Adipocyte (in vitro differentiated cells): ENCODE measurements around the gene GET4.
"Not testable (repeated sequence)": the region's sequence is repeated elsewhere in the genome, so short reads cannot be mapped to it uniquely, and the experiment has no call there.

ENCODE experiments used
- DNase-seq: peaks from one replicate; pipeline ENCODE4 v3.0.0-alpha.2; 2015; ENCODE audit warnings: low read depth
- H3K27me3 ChIP-seq: replicated peaks from 2 replicates; pipeline ENCODE4 v1.7.0; 2013; ENCODE audit warnings: mild to moderate bottlenecking, low read length, moderate library complexity; ENCODE audit not compliant: control insufficient read depth, insufficient read depth
- H3K36me3 ChIP-seq: 2 replicates; pipeline ENCODE4 v1.7.0; 2013; ENCODE audit warnings: low read length, mild to moderate bottlenecking, moderate library complexity; ENCODE audit not compliant: control insufficient read depth, insufficient read depth, severe bottlenecking
- H3K4me1 ChIP-seq: 2 replicates; pipeline ENCODE4 v1.7.0; 2013; ENCODE audit warnings: mild to moderate bottlenecking, low read length, moderate library complexity; ENCODE audit not compliant: control insufficient read depth, insufficient read depth
- H3K4me3 ChIP-seq: 2 replicates; pipeline ENCODE4 v1.7.0; 2013; ENCODE audit warnings: mild to moderate bottlenecking, low read length, moderate library complexity
- H3K9ac ChIP-seq: 2 replicates; pipeline ENCODE4 v1.7.0; 2013; ENCODE audit warnings: mild to moderate bottlenecking, low read length, moderate library complexity
- H3K9me3 ChIP-seq: 2 replicates; pipeline ENCODE4 v1.7.0; 2013; ENCODE audit warnings: mild to moderate bottlenecking, low read length, moderate library complexity; ENCODE audit not compliant: control insufficient read depth

Gene GET4

DNA sequence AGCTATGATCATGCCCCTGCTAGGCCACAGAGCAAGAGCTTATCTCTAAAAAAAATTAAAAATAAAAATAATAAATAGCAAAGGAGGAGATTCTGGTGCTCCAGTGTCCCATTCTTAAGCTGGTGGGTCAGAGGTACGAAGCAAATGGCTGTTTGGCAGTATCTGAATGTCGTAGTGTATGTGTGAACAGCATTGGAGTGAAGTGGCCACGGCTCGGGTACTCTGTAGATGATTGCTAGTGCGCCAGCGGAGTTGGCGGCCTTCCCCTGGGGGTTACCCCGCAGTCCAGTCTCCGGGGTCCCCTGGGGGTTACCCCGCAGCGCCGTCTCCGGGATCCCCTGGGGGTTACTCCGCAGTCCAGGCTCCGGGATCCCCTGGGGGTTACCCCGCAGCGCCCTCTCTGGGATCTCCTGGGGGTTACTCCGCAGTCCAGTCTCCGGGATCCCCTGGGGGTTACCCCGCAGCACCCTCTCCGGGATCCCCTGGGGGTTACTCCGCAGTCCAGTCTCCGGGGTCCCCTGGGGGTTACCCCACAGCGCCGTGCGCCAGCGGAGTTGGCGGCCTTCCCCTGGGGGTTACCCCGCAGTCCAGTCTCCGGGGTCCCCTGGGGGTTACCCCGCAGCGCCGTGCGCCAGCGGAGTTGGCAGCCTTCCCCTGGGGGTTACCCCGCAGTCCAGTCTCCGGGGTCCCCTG lies 29.2 kb upstream of the GET4 start:
- not testable (repeated sequence) for H3K9me3 ChIP-seq, H3K9ac ChIP-seq, H3K4me1 ChIP-seq, H3K4me3 ChIP-seq, DNase-seq, H3K27me3 ChIP-seq
- H3K36me3 ChIP-seq = peaks cover 45% of the 10 kb centered on the region

DNA sequence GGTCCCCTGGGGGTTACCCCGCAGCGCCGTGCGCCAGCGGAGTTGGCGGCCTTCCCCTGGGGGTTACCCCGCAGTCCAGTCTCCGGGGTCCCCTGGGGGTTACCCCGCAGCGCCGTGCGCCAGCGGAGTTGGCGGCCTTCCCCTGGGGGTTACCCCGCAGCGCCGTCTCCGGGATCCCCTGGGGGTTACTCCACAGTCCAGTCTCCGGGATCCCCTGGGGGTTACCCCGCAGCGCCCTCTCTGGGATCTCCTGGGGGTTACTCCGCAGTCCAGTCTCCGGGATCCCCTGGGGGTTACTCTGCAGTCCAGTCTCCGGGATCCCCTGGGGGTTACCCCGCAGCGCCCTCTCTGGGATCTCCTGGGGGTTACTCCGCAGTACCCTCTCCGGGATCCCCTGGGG lies 28.6 kb upstream of the GET4 start:
- not testable (repeated sequence) for H3K4me3 ChIP-seq, DNase-seq, H3K9ac ChIP-seq, H3K27me3 ChIP-seq, H3K9me3 ChIP-seq, H3K4me1 ChIP-seq
- peaks cover 45% of the 10 kb centered on the region for H3K36me3 ChIP-seq

DNA sequence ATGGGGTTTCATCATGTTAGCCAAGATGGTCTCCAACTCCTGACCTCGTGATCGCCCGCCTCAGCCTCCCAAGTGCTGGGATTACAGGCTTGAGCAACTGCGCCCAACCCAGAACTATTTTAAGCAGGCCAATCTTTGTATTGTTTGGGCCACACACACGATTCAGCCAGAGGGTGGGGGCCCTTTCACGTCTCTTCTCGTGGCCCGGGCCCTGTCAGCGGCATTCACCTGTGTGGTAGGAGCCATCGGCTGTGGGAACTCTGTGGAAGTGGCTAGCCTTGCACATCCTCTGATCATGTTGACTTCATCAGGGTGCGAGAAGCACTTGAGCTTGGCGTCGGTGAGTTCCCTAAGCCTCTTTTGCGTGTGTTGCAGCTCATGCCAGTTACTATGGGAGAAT lies 27.2 kb upstream of the GET4 start:
- no peak for DNase-seq
- Histone ChIP-seq H3K9ac (no peak overlapping the region), H3K9me3 (no peaks in the 10 kb centered on the region), H3K27me3 (no peaks in the 10 kb centered on the region), H3K4me1 (no peaks in the 10 kb centered on the region), H3K36me3 (peaks cover 45% of the 10 kb centered on the region), H3K4me3 (no peak overlapping the region)

DNA sequence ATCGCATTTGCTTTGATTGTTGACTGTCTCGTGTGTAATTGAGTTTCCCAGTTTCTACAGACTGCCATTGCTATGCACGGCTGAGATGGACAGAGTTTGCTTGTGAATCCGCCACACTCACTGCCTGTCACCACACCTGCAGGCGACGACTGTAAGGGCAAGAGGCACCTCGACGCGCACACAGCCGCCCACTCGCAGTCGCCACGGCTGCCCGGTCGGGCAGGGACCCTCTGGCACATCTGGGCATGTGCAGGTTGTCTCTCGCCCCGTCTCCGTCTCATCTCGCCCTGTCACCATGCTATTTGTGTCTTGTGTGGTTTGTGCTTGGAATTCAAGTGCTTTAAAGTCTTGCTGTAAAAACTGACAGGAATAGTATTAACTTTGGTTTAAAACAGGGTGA lies 26.6 kb upstream of the GET4 start:
- no peak for DNase-seq
- H3K4me1 ChIP-seq = no peaks in the 10 kb centered on the region
- no peak overlapping the region for H3K9ac ChIP-seq
- peaks cover 45% of the 10 kb centered on the region for H3K36me3 ChIP-seq
- no peaks in the 10 kb centered on the region for H3K27me3 ChIP-seq
- H3K4me3 ChIP-seq = no peak overlapping the region
- no peaks in the 10 kb centered on the region for H3K9me3 ChIP-seq

DNA sequence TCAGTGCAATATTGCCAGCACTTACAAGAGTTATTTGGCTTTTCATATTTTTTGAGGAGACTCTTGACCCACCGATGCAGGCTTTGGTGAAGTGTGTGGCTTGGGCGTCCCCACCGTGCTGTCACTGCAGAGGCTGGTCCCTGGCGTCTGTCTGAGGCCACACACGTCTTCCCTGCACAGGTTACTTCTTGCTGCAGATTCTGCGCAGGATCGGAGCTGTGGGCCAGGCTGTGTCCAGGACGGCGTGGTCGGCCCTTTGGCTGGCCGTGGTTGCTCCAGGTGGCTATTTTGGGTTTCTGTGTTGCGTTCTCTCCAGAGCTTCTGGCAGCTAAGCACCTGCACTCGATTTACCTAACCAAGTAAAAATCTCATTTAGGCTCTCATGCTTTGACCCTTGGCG lies 25.1 kb upstream of the GET4 start:
- H3K4me1 ChIP-seq = peaks cover 3% of the 10 kb centered on the region
- H3K9ac ChIP-seq = no peak overlapping the region
- no peak for DNase-seq
- H3K36me3 ChIP-seq = peaks cover 50% of the 10 kb centered on the region
- H3K27me3 ChIP-seq = no peaks in the 10 kb centered on the region
- H3K9me3 ChIP-seq = no peaks in the 10 kb centered on the region
- H3K4me3 ChIP-seq = no peak overlapping the region

DNA sequence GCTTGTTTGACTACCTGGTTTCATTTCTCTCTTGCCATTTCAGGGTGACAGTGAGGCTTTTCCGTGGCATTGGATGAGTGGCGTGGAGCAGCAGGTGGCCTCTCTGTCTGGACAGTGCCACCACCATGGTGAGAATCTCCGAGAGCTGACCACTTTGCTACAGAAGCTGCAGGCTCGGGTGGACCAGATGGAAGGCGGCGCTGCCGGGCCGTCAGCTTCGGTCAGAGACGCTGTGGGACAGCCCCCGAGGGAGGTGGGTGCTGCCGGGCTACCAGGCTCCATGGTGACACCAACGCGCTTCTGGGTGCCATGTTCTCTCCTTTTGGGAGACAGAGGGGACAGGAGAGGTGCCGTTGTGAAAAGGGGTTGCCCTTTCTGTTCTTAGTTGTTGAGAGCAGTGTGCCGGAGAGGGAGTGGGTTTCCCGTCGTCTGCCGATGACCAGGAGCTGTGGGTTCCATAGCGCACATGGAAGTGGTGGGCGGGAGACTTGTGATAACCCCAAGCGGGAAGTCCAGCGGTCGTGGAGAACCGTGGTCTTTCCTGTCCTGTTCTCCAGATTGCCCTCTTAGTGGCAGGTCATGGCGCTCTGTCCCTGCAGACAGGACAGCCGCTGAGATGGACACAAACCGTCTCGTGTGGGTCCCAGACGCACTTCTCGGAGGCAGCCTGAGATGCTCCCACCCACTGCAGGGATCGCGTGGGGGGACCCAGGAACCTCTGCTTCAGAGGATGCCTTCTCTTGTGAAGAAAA lies 22.8 kb upstream of the GET4 start:
- Histone ChIP-seq H3K4me3 (no peak overlapping the region), H3K36me3 (peaks cover 73% of the 10 kb centered on the region), H3K27me3 (no peaks in the 10 kb centered on the region), H3K9ac (no peak overlapping the region), H3K4me1 (peaks cover 3% of the 10 kb centered on the region), H3K9me3 (no peaks in the 10 kb centered on the region)
- no peak for DNase-seq

DNA sequence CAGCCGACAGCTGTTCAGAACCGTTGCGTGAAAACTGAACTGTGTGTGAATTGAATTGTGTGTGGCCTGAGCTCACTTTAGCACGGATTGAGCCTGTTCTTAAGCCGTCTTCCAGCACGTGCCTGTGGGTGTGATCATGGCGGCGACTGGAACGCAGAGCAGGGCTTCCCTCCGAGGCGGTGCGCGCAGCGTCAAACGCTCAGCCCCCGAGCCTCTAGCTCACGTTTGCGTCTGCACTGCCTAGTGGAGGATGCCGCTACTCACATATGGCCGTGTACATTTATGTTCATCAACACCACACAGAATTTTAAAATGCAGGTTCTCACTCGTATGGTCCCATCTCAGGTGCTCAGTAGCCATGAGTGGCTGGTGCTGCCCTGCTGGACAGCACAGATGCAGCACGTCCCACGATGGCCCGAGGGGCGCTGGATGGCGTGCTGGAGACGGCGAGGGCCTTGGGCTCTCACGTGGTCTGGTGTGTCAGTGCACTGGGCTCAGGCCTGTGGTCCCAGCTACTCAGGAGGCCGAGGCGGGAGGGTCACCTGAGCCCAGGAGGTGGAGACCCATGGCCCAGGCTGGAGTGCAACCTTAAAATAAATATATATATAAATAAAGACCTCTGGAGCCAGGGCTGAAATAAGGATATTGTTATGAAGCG lies 22.1 kb upstream of the GET4 start:
- H3K9me3 ChIP-seq = no peaks in the 10 kb centered on the region
- peaks cover 73% of the 10 kb centered on the region for H3K36me3 ChIP-seq

DNA sequence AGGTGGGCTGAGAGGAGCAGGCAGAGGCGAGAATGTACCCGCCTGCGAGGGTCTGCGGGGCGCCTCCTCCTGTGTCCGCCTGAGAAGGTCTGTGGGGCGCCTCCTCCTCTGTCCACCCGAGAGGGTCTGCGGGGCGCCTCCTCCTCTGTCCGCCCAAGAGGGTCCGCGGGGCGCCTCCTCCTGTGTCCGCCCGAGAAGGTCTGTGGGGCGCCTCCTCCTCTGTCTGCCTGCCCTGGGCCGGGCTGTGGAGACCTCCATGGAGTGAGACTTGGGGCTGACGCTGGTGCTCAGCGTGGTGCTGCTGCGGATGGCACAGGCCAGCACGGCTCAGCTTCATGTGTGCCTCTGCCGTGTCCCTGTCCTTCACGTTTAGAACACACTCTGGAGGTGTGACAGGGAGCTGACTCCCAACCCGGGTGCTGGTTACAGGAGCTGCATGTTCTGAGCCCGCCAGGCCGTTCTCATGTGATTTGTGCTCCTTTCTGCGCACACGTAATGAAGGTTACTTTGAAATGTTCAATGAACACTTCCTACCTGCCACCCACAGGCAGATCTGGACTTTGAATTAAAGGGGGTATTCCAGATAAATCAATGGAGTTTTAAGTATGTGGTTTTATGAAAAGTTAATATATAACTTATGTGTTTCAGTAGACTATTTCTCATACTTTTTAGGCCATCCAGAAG lies 20.5 kb upstream of the GET4 start:
- H3K4me1 ChIP-seq = peaks cover 3% of the 10 kb centered on the region

More for the DNA sequence above, 22.1 kb upstream of the GET4 start:
- no peaks in the 10 kb centered on the region for H3K27me3 ChIP-seq
- no peak for DNase-seq
- peaks cover 3% of the 10 kb centered on the region for H3K4me1 ChIP-seq
- H3K9ac ChIP-seq = no peak overlapping the region
- H3K4me3 ChIP-seq = no peak overlapping the region

DNA sequence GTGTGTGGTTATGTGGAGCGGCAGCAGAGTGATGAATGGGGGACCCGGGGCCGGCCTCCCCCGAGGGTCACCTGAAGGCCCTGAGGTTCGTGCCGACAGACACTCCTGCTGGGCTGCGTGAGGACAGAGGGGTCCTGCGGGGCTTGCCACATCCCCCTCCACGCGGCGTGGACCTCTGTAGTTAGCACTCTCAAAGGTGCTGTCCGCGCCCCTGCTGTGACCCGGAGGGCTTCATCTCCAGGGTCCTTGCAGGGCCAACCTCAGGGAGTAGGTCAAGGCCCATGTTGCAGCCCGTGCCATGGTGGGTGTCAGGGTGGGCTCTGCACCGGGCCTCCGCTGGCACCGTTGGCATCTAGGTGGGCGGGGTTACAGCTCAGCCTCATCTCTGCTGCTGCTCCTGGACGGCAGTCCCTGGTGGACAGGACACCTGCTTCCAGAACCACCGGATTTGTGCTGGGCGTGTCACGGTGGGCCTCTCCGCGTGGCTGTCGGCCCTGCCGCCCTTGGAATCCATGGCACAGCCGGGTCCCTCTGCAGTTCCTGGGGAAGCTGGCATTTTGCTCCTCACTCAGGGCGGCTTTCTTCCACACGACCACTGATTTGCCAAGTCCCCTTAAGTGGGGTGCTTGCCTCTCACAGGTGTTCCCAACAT lies 19.8 kb upstream of the GET4 start:
- Histone ChIP-seq H3K27me3 (no peaks in the 10 kb centered on the region), H3K4me1 (peaks cover 3% of the 10 kb centered on the region), H3K9ac (no peak overlapping the region), H3K4me3 (no peak overlapping the region), H3K9me3 (no peaks in the 10 kb centered on the region), H3K36me3 (peaks cover 88% of the 10 kb centered on the region)
- no peak for DNase-seq

More for the DNA sequence above, 20.5 kb upstream of the GET4 start:
- Histone ChIP-seq H3K4me3 (no peak overlapping the region), H3K9me3 (no peaks in the 10 kb centered on the region), H3K36me3 (peaks cover 81% of the 10 kb centered on the region), H3K27me3 (no peaks in the 10 kb centered on the region), H3K9ac (no peak overlapping the region)
- DNase-seq = no peak

DNA sequence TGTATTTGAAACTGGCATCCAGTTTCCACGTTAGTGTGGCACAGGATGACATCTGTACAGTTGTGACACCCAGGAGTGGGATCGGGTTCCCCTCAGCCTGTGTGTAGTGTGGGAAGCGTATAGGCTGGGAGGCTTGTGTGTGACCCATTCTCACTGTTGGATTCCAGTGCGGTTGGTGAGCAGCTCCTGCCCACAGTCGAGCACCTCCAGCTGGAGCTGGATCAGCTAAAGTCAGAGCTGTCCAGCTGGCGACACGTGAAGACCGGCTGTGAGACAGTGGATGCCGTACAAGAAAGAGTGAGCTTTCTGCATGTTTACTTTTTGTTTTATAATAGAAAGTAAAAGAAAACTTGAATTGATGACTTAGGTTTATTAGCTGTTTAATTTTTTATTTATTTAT lies 18.7 kb upstream of the GET4 start:
- Histone ChIP-seq H3K36me3 (peaks cover 91% of the 10 kb centered on the region), H3K9ac (no peak overlapping the region), H3K9me3 (no peaks in the 10 kb centered on the region), H3K27me3 (no peaks in the 10 kb centered on the region), H3K4me3 (no peak overlapping the region), H3K4me1 (peaks cover 3% of the 10 kb centered on the region)
- no peak for DNase-seq
